ENCODE measurements around the gene CACYBP. TPM values are rescaled to one million over a fixed set of nuclear protein-coding genes. Genes with fewer than 3 reads are reported as not detected.
A peak's percentile ranks its signal among the peaks of the same experiment; 100 is the strongest.

CACYBP gene
- total RNA-seq, 1 experiment from 2014 or later = 202 TPM

DNA sequence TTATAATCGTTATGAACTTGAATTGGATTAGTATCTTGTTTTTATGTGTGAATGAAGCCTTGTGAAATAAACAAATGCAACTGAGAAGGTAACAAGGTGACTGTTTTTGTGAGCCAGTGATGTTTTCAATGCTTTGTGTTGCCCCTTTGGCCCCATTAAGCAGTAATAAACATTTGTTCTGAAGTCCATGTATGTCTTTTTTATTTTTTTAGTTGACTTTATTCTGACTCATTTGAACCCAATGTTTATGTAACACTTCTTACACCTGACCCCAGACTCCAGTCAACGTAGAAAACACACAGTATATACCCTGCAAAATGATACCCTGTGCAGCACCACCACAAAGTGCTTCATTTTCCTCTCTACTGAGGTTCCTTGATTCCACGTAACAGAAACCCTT is 4.6 kb upstream of the CACYBP start:
- H3K4ac ChIP-seq (ENCODE audit: low read depth, low read length) = no peak overlapping the region

More for the DNA sequence above, 4.6 kb upstream of the CACYBP start:
- H3K4me1 ChIP-seq (ENCODE audit: insufficient read depth, low read length) = no peaks in the 10 kb centered on the region
- no peak overlapping the region for H2BK15ac ChIP-seq (ENCODE audit: low read depth, low read length)
- no peak overlapping the region for H2AFZ ChIP-seq (ENCODE audit: low read length)
- peak overlapping the region in 1 of 3 experiments; percentile 74; a peak in 2 of 7 replicates for H3K27ac Mint-ChIP-seq
- H4K5ac ChIP-seq (ENCODE audit: insufficient read length, low read depth, low read length) = no peak overlapping the region
- no peaks in the 10 kb centered on the region for H3K9me3 Mint-ChIP-seq
- no peaks in the 10 kb centered on the region for H4K20me1 ChIP-seq (ENCODE audit: control insufficient read depth, insufficient read depth, insufficient read length)
- no CpG with 5 or more reads among the region's 3 CpGs for WGBS (ENCODE audit: extremely low coverage, insufficient read length, low lambda C conversion rate)
- no peak overlapping the region for H3K4me2 ChIP-seq (ENCODE audit: insufficient read depth, insufficient read length, low read length)
- H3K27ac ChIP-seq (ENCODE audit: insufficient read length, low read depth, low read length) = no peak overlapping the region
- H3K18ac ChIP-seq (ENCODE audit: insufficient read length, low read depth, low read length) = no peak overlapping the region
- H3K56ac ChIP-seq (ENCODE audit: insufficient read length, low read depth, low read length) = no peak overlapping the region
- H2BK5ac ChIP-seq (ENCODE audit: insufficient read length, low read length) = no peak overlapping the region
- H2BK20ac ChIP-seq (ENCODE audit: low read depth, low read length, poor library complexity, severe bottlenecking) = no peak overlapping the region
- no peak overlapping the region for H4K91ac ChIP-seq (ENCODE audit: insufficient read length, low read depth, low read length)
- no peak overlapping the region for H4K8ac ChIP-seq (replicated peaks; ENCODE audit: insufficient read length, low read depth, low read length)
- H3K79me2 ChIP-seq (ENCODE audit: insufficient read depth, low read length) = no peaks in the 10 kb centered on the region; the same call in 1 of the 2 replicates
- peaks cover 7 to 10% of the 10 kb centered on the region in 2 experiments for H3K4me1 Mint-ChIP-seq
- H3K79me1 ChIP-seq (ENCODE audit: insufficient read depth, low read depth, low read length, poor library complexity, severe bottlenecking) = no peaks in the 10 kb centered on the region
- no peak overlapping the region for H3T11ph ChIP-seq (ENCODE audit: low read length)
- H3K14ac ChIP-seq (ENCODE audit: insufficient read depth, low read length) = no peak overlapping the region
- H2BK120ac ChIP-seq (ENCODE audit: low read depth, low read length, poor library complexity, severe bottlenecking) = no peak overlapping the region
- peaks cover 5% of the 10 kb centered on the region for H3K23me2 ChIP-seq (ENCODE audit: insufficient read length, low read depth, low read length, poor library complexity, severe bottlenecking)
- no peak for DNase-seq
- H3K4me3 Mint-ChIP-seq = no peak overlapping the region
- no peak overlapping the region for H3K9ac ChIP-seq (ENCODE audit: extremely low read depth, insufficient read length, low read length)
- no peak overlapping the region for H2AK5ac ChIP-seq (ENCODE audit: insufficient read length, low read length)
- peaks cover 7 to 32% (median 18%) of the 10 kb centered on the region in 3 experiments; a peak in 6 of 7 replicates for H3K36me3 Mint-ChIP-seq (ENCODE audit: insufficient read depth in 1 of 3, low read depth in 3 of 3)
- no peak overlapping the region for H2BK12ac ChIP-seq (ENCODE audit: insufficient read length, low read depth, low read length)
- H3K27me3 ChIP-seq (ENCODE audit: insufficient read depth, low read length) = no peaks in the 10 kb centered on the region
- TF ChIP-seq, protein P1, sequence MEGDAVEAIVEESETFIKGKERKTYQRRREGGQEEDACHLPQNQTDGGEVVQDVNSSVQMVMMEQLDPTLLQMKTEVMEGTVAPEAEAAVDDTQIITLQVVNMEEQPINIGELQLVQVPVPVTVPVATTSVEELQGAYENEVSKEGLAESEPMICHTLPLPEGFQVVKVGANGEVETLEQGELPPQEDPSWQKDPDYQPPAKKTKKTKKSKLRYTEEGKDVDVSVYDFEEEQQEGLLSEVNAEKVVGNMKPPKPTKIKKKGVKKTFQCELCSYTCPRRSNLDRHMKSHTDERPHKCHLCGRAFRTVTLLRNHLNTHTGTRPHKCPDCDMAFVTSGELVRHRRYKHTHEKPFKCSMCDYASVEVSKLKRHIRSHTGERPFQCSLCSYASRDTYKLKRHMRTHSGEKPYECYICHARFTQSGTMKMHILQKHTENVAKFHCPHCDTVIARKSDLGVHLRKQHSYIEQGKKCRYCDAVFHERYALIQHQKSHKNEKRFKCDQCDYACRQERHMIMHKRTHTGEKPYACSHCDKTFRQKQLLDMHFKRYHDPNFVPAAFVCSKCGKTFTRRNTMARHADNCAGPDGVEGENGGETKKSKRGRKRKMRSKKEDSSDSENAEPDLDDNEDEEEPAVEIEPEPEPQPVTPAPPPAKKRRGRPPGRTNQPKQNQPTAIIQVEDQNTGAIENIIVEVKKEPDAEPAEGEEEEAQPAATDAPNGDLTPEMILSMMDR (conservative IDR thresholded peaks at IDR 0.05) = no peak
- H3K9me3 ChIP-seq (ENCODE audit: control insufficient read depth, low read depth, low read length) = no peaks in the 10 kb centered on the region
- H3K23ac ChIP-seq (ENCODE audit: insufficient read length, low read depth, low read length) = no peak overlapping the region
- no peaks in the 10 kb centered on the region for H3K27me3 Mint-ChIP-seq (ENCODE audit: low read depth)

All from H9 (cell line).